OCI-LY1 (cell line): ENCODE results near the gene SLC6A19.

ENCODE experiments used
- CTCF ChIP-seq: fragments of 200-600 bp; sonication (generic), shearing (Covaris generic); IDR thresholded peaks from 2 replicates; pipeline ENCODE4 v1.5.1; 2017; ENCODE audit warnings: mild to moderate bottlenecking, antibody characterized with exemption, low read length, moderate library complexity, mixed read lengths
- EZH2 ChIP-seq: fragments of 200-600 bp; sonication (generic), shearing (Covaris generic); IDR thresholded peaks from 2 replicates; pipeline ENCODE4 v1.8.0; 2017; ENCODE audit warnings: borderline replicate concordance, mixed run types, mild to moderate bottlenecking, antibody characterized with exemption, low read length, moderate library complexity, mixed read lengths

DNA sequence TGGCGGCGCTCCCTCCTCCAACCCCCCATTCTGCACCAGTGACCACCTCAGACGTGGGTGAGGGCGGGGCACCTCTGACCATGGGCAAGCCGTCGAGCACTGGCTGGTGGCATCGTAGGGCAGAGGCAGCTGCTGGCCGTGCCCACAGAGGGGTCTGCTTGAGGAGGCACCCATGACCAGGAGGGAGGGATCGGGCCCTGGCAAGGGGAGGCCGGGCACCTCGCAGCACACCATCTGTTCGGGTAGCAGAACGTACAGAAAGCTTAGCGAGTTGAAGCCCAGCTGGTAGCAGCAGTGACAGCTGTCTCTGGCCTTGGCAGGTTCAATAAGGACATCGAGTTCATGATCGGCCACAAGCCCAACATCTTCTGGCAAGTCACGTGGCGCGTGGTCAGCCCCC lies 19.4 kb downstream of the SLC6A19 start:
- TF ChIP-seq CTCF (no peak), EZH2 (no peak)
